ENCODE results near the gene NCKAP5.

Gene NCKAP5

GRCh38 chr2:133334923-133335322 is 233.3 kb downstream of the NCKAP5 start:
- no peak for DNase-seq (ENCODE audit: low spot score)

- DNase-seq (ENCODE audit: low spot score), result no peak
These were observed 235.1 kb downstream of the NCKAP5 start for GRCh38 chr2:133333181-133333580.

GRCh38 chr2:133331436-133331835 is 236.8 kb downstream of the NCKAP5 start:
- no peak for DNase-seq (ENCODE audit: low spot score)

- no peak for DNase-seq (ENCODE audit: low spot score)
These were observed 241.4 kb downstream of the NCKAP5 start for GRCh38 chr2:133326652-133327397.

- DNase-seq (ENCODE audit: low spot score), result no peak
These were observed 244.1 kb downstream of the NCKAP5 start for GRCh38 chr2:133324150-133324561.

- no peak for DNase-seq (ENCODE audit: low spot score)
These were observed 245.4 kb downstream of the NCKAP5 start for GRCh38 chr2:133322909-133323308.

GRCh38 chr2:133317178-133317577 is 251.1 kb downstream of the NCKAP5 start:
- DNase-seq (ENCODE audit: low spot score), result no peak

GRCh38 chr2:133316557-133316956 is 251.7 kb downstream of the NCKAP5 start:
- no peak for DNase-seq (ENCODE audit: low spot score)

- no peak for DNase-seq (ENCODE audit: low spot score)
These were observed 253.0 kb downstream of the NCKAP5 start for GRCh38 chr2:133315280-133315679.

GRCh38 chr2:133314795-133315194 is 253.5 kb downstream of the NCKAP5 start:
- DNase-seq (ENCODE audit: low spot score), result no peak

- DNase-seq (ENCODE audit: low spot score), result no peak
These were observed 256.1 kb downstream of the NCKAP5 start for GRCh38 chr2:133312038-133312729.

GRCh38 chr2:133306236-133306635 is 262.0 kb downstream of the NCKAP5 start:
- no peak for DNase-seq (ENCODE audit: low spot score)

- no peak for DNase-seq (ENCODE audit: low spot score)
These were observed 263.9 kb downstream of the NCKAP5 start for GRCh38 chr2:133304344-133304743.

- DNase-seq (ENCODE audit: low spot score), result no peak
These were observed 265.1 kb downstream of the NCKAP5 start for GRCh38 chr2:133303150-133303549.

GRCh38 chr2:133296401-133296800 is 271.9 kb downstream of the NCKAP5 start:
- no peak for DNase-seq (ENCODE audit: low spot score)

- no peak for DNase-seq (ENCODE audit: low spot score)
These were observed 274.5 kb downstream of the NCKAP5 start for GRCh38 chr2:133293544-133294353.

- no peak for DNase-seq (ENCODE audit: low spot score)
These were observed 276.0 kb downstream of the NCKAP5 start for GRCh38 chr2:133292259-133292658.

GRCh38 chr2:133287709-133288108 is 280.6 kb downstream of the NCKAP5 start:
- DNase-seq (ENCODE audit: low spot score), result no peak

GRCh38 chr2:133286326-133286922 is 281.8 kb downstream of the NCKAP5 start:
- no peak for DNase-seq (ENCODE audit: low spot score)

- DNase-seq (ENCODE audit: low spot score), result no peak
These were observed 295.2 kb downstream of the NCKAP5 start for GRCh38 chr2:133273031-133273430.

- no peak for DNase-seq (ENCODE audit: low spot score)
These were observed 297.2 kb downstream of the NCKAP5 start for GRCh38 chr2:133271105-133271504.

- DNase-seq (ENCODE audit: low spot score), result no peak
These were observed 297.7 kb downstream of the NCKAP5 start for GRCh38 chr2:133270550-133270949.

Measured in left forelimb (tissue), 1 donor.